NCI-H774 (cell line): ENCODE data around the gene SLC7A8.

Source experiments
- DNase-seq: peaks from one replicate; lab custom pipeline; 2025; lab: John Stamatoyannopoulos, UW

The SLC7A8 gene

GRCh38 chr14:23154964-23155587 lies 28.4 kb downstream of the SLC7A8 start:
- no peak for DNase-seq

GRCh38 chr14:23153851-23154796 lies 29.3 kb downstream of the SLC7A8 start:
- no peak for DNase-seq

GRCh38 chr14:23151342-23151741 lies 32.1 kb downstream of the SLC7A8 start:
- no peak for DNase-seq

- DNase-seq, result no peak
Measured at GRCh38 chr14:23149745-23150144, 33.7 kb downstream of the SLC7A8 start.

GRCh38 chr14:23148591-23149249 lies 34.7 kb downstream of the SLC7A8 start:
- no peak for DNase-seq

GRCh38 chr14:23147676-23148075 lies 35.8 kb downstream of the SLC7A8 start:
- no peak for DNase-seq

GRCh38 chr14:23146980-23147379 lies 36.5 kb downstream of the SLC7A8 start:
- no peak for DNase-seq

- no peak for DNase-seq
Measured at GRCh38 chr14:23146351-23146910, 37.0 kb downstream of the SLC7A8 start.

- DNase-seq, result no peak
Measured at GRCh38 chr14:23145794-23146350, 37.6 kb downstream of the SLC7A8 start.

- DNase-seq, result no peak
Measured at GRCh38 chr14:23143911-23144310, 39.5 kb downstream of the SLC7A8 start.

GRCh38 chr14:23142826-23143225 lies 40.6 kb downstream of the SLC7A8 start:
- DNase-seq, result no peak

GRCh38 chr14:23141706-23142444 lies 41.6 kb downstream of the SLC7A8 start:
- no peak for DNase-seq

GRCh38 chr14:23140371-23140770 lies 43.1 kb downstream of the SLC7A8 start:
- no peak for DNase-seq

GRCh38 chr14:23139874-23140273 lies 43.6 kb downstream of the SLC7A8 start:
- DNase-seq, result no peak

GRCh38 chr14:23137813-23138535 lies 45.5 kb downstream of the SLC7A8 start:
- no peak for DNase-seq

GRCh38 chr14:23137192-23137812 lies 46.2 kb downstream of the SLC7A8 start:
- no peak for DNase-seq

- DNase-seq, result no peak
Measured at GRCh38 chr14:23136566-23137133, 46.8 kb downstream of the SLC7A8 start.

GRCh38 chr14:23132970-23133369 lies 50.5 kb downstream of the SLC7A8 start:
- no peak for DNase-seq

- no peak for DNase-seq
Measured at GRCh38 chr14:23131482-23131881, 52.0 kb downstream of the SLC7A8 start.

GRCh38 chr14:23130871-23131270 lies 52.6 kb downstream of the SLC7A8 start:
- DNase-seq, result no peak
